Fibroblast of lung (primary cell): ENCODE results near the gene HTD2. TPM values are rescaled to one million over a fixed set of nuclear protein-coding genes. Genes with fewer than 3 reads are reported as not detected.
A peak's percentile ranks its signal among the peaks of the same experiment; 100 is the strongest.

Experiments
- DNase-seq, 2 donors: peaks; one replicate each; pipeline versions ENCODE4 v3.0.0 to v3.0.0-alpha.2; 2010; ENCODE audit warnings: low read depth in 2 of 2
- H2AFZ ChIP-seq: 2 replicates; pipeline ENCODE4 v1.5.1; 2012; ENCODE audit warnings: low read length, control low read depth, inconsistent platforms
- H3K27ac ChIP-seq: 2 replicates; pipeline ENCODE4 v1.5.1; 2011; ENCODE audit warnings: low read length, control low read depth; ENCODE audit not compliant: insufficient read depth
- H3K27me3 ChIP-seq: 2 replicates; pipeline ENCODE4 v1.5.1; 2011; ENCODE audit warnings: mild to moderate bottlenecking, low read length; ENCODE audit not compliant: control insufficient read depth, insufficient read depth
- H3K36me3 ChIP-seq: 2 replicates; pipeline ENCODE4 v1.5.1; 2011; ENCODE audit warnings: low read length; ENCODE audit not compliant: control insufficient read depth, insufficient read depth
- H3K4me1 ChIP-seq: 2 replicates; pipeline ENCODE4 v1.5.1; 2011; ENCODE audit warnings: low read length; ENCODE audit not compliant: control insufficient read depth, insufficient read depth; ENCODE audit errors: extremely low read depth
- H3K4me2 ChIP-seq: 2 replicates; pipeline ENCODE4 v1.5.1; 2011; ENCODE audit warnings: low read length, control low read depth; ENCODE audit not compliant: insufficient read depth; ENCODE audit errors: extremely low read depth
- H3K4me3 ChIP-seq, 4 experiments: fragments of 200-600 bp in 1 of 4; sonication (generic) in 1 of 4; replicated peaks in 1 of 4; 2 replicates each; pipeline ENCODE4 v1.5.1; 2011 to 2016; ENCODE audit warnings: low read length in 4 of 4, low read depth in 3 of 4, mild to moderate bottlenecking in 3 of 4, control low read depth in 2 of 4, inconsistent platforms in 1 of 4, mixed read lengths in 1 of 4; ENCODE audit not compliant: insufficient read depth in 1 of 4; ENCODE audit errors: control extremely low read depth in 1 of 4
- H3K79me2 ChIP-seq: 2 replicates; pipeline ENCODE4 v1.5.1; 2012; ENCODE audit warnings: mild to moderate bottlenecking, low read length, inconsistent platforms; ENCODE audit not compliant: control insufficient read depth, insufficient read depth
- H3K9ac ChIP-seq: 2 replicates; pipeline ENCODE4 v1.5.1; 2011; ENCODE audit warnings: mild to moderate bottlenecking, low read length, control low read depth; ENCODE audit not compliant: insufficient read depth
- H3K9me3 ChIP-seq: 2 replicates; pipeline ENCODE4 v1.5.1; 2012; ENCODE audit warnings: low read depth, low read length; ENCODE audit not compliant: control insufficient read depth, insufficient read depth
- H4K20me1 ChIP-seq: 2 replicates; pipeline ENCODE4 v1.5.1; 2011; ENCODE audit warnings: low read length; ENCODE audit not compliant: control insufficient read depth, insufficient read depth; ENCODE audit errors: extremely low read depth
- CTCF ChIP-seq, 2 donors: IDR thresholded peaks in 1 of 2; conservative IDR thresholded peaks in 1 of 2; 1 replicate in 1 of 2; 2 replicates in 1 of 2; pipeline ENCODE4 v1.5.1; 2011 to 2012; ENCODE audit warnings: low read length in 2 of 2, control low read depth in 1 of 2, inconsistent platforms in 1 of 2, low read depth in 1 of 2, mild to moderate bottlenecking in 1 of 2
- EZH2 ChIP-seq: IDR thresholded peaks from 2 replicates; pipeline ENCODE4 v1.5.1; 2012; ENCODE audit warnings: low read length, control low read depth, mild to moderate bottlenecking; ENCODE audit errors: missing control alignments
- polyA plus RNA-seq, 2 donors: library from polyadenylated mRNA; depleted of rRNA in 1 of 2; stranded (reverse) in 1 of 2; unstranded in 1 of 2; fragments of >200 nt; gene quantifications; 2 replicates each; pipeline ENCODE4 v1.2.1, GENCODE V29; 2011 to 2012; ENCODE audit warnings: missing spikeins in 1 of 2
- total RNA-seq: library from RNA; depleted of rRNA; stranded (reverse); fragments of >200 nt; gene quantifications from 2 replicates; pipeline ENCODE4 v1.2.1, GENCODE V29; 2014

The HTD2 gene
- total and polyA plus RNA-seq, 2 donors (not counting 1 experiment from before 2014, with no cell fraction given), result 8.6 to 8.9 TPM

DNA sequence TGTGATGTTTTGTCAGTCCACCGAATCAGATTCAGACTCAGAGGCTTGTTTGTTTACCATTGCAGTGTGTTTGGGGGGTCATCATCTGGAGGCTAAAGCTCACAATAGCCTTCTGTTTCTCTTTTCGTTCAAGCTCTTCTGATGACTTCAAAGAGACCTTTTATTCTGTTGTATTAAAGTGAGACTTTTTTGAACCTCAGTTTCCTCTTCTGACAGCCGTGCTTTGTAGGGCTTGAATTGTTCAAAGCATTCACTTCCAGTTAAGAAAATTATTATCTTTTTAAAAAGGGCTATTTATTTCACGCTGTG is 27.6 kb downstream of the HTD2 start:
- peaks cover 17% of the 10 kb centered on the region for H3K4me1 ChIP-seq
- peak overlapping the region; percentile 82 to 94 (median 89) for H3K4me3 ChIP-seq
- H3K79me2 ChIP-seq, result peaks cover 15% of the 10 kb centered on the region
- H3K27ac ChIP-seq, result peak overlapping the region; percentile 4
- no peak for DNase-seq
- H3K36me3 ChIP-seq, result no peaks in the 10 kb centered on the region
- no peak overlapping the region for H2AFZ ChIP-seq
- H4K20me1 ChIP-seq, result no peaks in the 10 kb centered on the region
- no peaks in the 10 kb centered on the region for H3K27me3 ChIP-seq
- H3K9ac ChIP-seq, result no peak overlapping the region
- no peaks in the 10 kb centered on the region for H3K9me3 ChIP-seq
- no peak for TF ChIP-seq EZH2
- no peak for TF ChIP-seq CTCF (conservative IDR thresholded peaks at IDR 0.05 in 1 of 2, IDR thresholded peaks at IDR 0.05 in 1 of 2; ENCODE audit: low read depth in 1 of 2, low read length in 2 of 2)
- peak overlapping the region; percentile 71 for H3K4me2 ChIP-seq

DNA sequence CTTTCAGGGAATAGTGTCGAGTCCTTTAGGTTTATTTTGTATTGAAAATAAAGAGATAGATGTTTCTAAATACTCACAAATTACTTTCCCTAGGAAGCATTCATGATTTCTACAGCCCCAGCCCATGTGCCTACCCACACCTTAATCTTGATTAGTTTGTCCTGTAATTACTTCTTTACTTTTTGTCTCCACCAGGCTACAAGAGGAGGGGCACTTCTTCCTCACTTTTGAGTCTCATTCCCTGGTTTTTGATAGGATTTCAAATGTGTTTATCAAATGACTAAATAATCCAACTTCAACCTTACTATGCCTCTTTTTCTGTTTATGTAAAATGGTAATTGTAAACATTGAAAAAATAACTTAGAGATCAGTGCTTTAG is 28.2 kb downstream of the HTD2 start:
- H4K20me1 ChIP-seq, result no peaks in the 10 kb centered on the region
- TF ChIP-seq EZH2 (no peak), CTCF (conservative IDR thresholded peaks at IDR 0.05 in 1 of 2, IDR thresholded peaks at IDR 0.05 in 1 of 2; ENCODE audit: low read depth in 1 of 2, low read length in 2 of 2) (no peak)
- H3K27me3 ChIP-seq, result no peaks in the 10 kb centered on the region
- H3K79me2 ChIP-seq, result peaks cover 15% of the 10 kb centered on the region
- peak overlapping the region; percentile 71 for H3K4me2 ChIP-seq
- peak overlapping the region; percentile 86 for H3K27ac ChIP-seq
- H2AFZ ChIP-seq, result no peak overlapping the region
- no peak for DNase-seq
- no peak overlapping the region for H3K9ac ChIP-seq
- H3K36me3 ChIP-seq, result no peaks in the 10 kb centered on the region
- H3K4me3 ChIP-seq, result peak overlapping the region; percentile 22 to 94 (median 87)
- H3K4me1 ChIP-seq, result peaks cover 17% of the 10 kb centered on the region
- no peaks in the 10 kb centered on the region for H3K9me3 ChIP-seq

DNA sequence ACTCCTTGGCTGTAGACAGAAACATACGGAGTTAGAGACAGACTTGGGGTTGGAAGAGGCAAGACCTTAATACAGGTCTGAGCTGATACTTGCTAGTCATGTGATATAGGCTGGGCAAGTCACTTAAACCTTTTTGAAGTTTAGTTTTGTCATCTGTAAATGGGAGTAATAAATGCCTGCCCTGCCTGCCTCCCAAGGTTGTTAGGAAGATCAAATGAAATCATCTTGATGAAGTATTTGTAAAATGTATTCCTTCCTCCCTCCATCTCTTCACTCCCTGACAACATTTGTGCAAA is 29.3 kb downstream of the HTD2 start:
- Histone ChIP-seq H3K4me3 (peak overlapping the region; percentile 2 to 94 (median 66)), H3K4me2 (peak overlapping the region; percentile 71), H4K20me1 (no peaks in the 10 kb centered on the region), H3K9me3 (no peaks in the 10 kb centered on the region), H3K9ac (peak overlapping the region; percentile 52), H3K4me1 (peaks cover 15% of the 10 kb centered on the region), H3K36me3 (no peaks in the 10 kb centered on the region), H3K79me2 (peaks cover 15% of the 10 kb centered on the region), H3K27ac (peak overlapping the region; percentile 86), H2AFZ (no peak overlapping the region), H3K27me3 (no peaks in the 10 kb centered on the region)
- no peak for TF ChIP-seq CTCF (conservative IDR thresholded peaks at IDR 0.05 in 1 of 2, IDR thresholded peaks at IDR 0.05 in 1 of 2; ENCODE audit: low read depth in 1 of 2, low read length in 2 of 2)
- TF ChIP-seq EZH2, result no peak
- DNase-seq, result no peak
